IgD-negative memory B cell (primary cell): Measurements from ENCODE around the gene SNRPA. TPM values are rescaled to one million over a fixed set of nuclear protein-coding genes. Genes with fewer than 3 reads are reported as not detected.

ENCODE experiments used
- H3K27ac Mint-ChIP-seq, 3 donors: one replicate each; pipeline ENCODE4 v1.8.0; 2020 to 2022; ENCODE audit warnings: mild to moderate bottlenecking in 3 of 3, mixed read lengths in 3 of 3, moderate library complexity in 1 of 3
- H3K27me3 Mint-ChIP-seq: one replicate; pipeline ENCODE4 v1.8.0; 2021; ENCODE audit warnings: mixed read lengths
- H3K36me3 Mint-ChIP-seq: one replicate; pipeline ENCODE4 v1.8.0; 2020; ENCODE audit warnings: mild to moderate bottlenecking, mixed read lengths
- H3K4me1 Mint-ChIP-seq, 3 donors: one replicate each; pipeline ENCODE4 v1.8.0; 2020 to 2022; ENCODE audit warnings: mixed read lengths in 3 of 3, mild to moderate bottlenecking in 1 of 3
- H3K4me3 Mint-ChIP-seq, 4 donors: one replicate each; pipeline ENCODE4 v1.8.0; 2020 to 2022; ENCODE audit warnings: mild to moderate bottlenecking in 4 of 4, mixed read lengths in 4 of 4, moderate library complexity in 3 of 4
- H3K9me3 Mint-ChIP-seq, 3 donors: one replicate each; pipeline ENCODE4 v1.8.0; 2020 to 2021; ENCODE audit warnings: mixed read lengths in 3 of 3, mild to moderate bottlenecking in 1 of 3
- polyA plus RNA-seq: library from polyadenylated mRNA; unstranded; fragments of 300-500 nt; fragmentation: Illumina TruSeq; gene quantifications from one replicate; pipeline ENCODE4 v1.2.3, GENCODE V29; 2021

The SNRPA gene
- polyA plus RNA-seq, 1 donor from 2014 or later, result 96.4 TPM

DNA sequence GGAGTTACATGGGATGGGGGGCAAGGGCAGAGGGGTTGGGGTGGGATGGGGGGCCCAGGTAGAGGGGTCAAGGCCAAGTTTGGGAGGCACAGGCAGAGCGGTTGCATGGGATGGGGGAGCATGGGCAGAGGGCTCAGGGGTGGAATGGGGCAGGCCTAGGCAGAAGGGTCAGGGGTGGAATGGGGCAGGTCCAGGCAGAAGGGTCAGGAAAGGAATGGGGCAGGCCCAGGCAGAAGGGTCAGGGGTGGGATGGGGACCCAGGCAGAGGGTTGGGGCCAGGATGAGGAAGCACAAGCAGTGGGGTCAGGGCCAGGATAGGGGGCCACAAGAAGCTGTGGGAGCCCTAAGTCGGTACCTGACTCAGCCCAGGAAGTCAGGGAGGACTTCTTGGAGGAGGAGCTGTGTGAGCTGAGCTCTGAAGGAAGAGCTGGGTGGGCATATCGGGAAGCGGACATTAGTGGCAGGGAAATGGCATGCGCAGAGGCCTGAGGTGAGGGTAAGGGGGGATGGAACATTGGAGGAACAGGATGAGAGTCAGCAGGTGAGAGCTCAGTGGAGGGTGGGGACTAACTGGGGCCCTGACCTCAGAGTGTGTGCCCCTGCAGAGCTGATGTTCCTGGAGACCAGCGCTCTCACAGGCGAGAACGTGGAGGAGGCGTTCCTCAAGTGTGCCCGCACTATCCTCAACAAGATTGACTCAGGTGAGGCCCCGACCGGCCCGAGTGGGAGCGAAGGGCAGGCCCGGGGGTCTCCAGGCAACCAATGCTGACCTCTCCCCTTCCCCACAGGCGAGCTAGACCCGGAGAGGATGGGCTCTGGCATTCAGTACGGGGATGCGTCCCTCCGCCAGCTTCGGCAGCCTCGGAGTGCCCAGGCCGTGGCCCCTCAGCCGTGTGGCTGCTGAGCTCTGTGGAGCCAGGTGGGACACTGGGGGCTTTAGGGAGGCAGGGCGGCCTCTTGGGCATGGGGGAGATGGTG lies 35.3 kb downstream of the SNRPA start:
- Mint-ChIP-seq H3K4me1 (peaks cover 0 to 9% (median 8%) of the 10 kb centered on the region in 3 donors), H3K27ac (peak overlapping the region in 1 of 3 donors; percentile 59), H3K36me3 (peaks cover 5% of the 10 kb centered on the region), H3K4me3 (peak overlapping the region in 1 of 4 donors; percentile 54), H3K27me3 (no peaks in the 10 kb centered on the region), H3K9me3 (no peaks in the 10 kb centered on the region)

DNA sequence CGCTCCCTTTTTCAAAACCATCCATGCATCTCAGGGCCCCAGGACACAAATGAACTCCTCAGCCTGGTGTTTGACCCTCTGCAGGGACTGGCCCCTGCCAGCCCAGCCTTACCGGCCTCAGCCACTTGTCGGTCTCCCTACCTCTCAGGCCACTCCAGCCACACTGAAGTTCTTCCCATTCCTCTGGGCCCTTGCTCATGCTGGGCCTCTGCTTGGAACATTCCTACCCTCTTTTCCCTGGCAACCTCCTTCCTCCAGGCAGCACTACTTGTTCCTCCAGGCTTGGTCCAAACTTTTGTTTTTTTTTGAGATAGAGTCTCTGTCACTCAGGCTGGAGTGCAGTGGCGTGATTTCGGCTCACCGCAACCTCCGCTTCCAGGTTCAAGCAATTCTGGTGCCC lies 40.3 kb downstream of the SNRPA start:
- Mint-ChIP-seq H3K4me1 (peaks cover 6 to 13% (median 11%) of the 10 kb centered on the region in 3 donors), H3K9me3 (no peaks in the 10 kb centered on the region), H3K27ac (peak overlapping the region in 2 of 3 donors; percentile 54 to 70), H3K36me3 (peaks cover 3% of the 10 kb centered on the region), H3K4me3 (peak overlapping the region in 1 of 4 donors; percentile 17), H3K27me3 (no peaks in the 10 kb centered on the region)

DNA sequence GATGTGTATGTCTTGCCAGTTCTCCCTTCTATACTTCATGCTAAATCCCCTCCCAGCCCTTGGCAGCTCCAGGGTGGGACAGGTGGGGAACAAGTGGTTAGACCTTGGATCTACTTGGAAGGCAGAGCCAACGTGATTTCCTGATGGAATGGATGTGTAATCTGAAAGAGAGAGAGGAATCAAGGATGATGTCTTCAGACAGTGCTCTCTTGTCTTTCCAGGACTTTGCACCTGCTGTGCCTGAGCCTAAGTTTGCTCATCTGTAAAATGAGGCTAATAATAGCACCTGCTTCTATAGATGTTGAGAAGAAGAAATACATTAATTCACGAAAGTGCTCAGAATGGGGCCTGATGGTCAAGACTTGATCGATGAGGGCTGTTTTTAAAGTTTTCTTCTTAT lies 41.0 kb downstream of the SNRPA start:
- Mint-ChIP-seq H3K36me3 (peaks cover 3% of the 10 kb centered on the region), H3K27me3 (no peaks in the 10 kb centered on the region), H3K4me3 (peak overlapping the region in 2 of 4 donors; percentile 4 to 5), H3K4me1 (peaks cover 6 to 14% (median 13%) of the 10 kb centered on the region in 3 donors), H3K9me3 (no peaks in the 10 kb centered on the region), H3K27ac (peak overlapping the region in 2 of 3 donors; percentile 14 to 36)

DNA sequence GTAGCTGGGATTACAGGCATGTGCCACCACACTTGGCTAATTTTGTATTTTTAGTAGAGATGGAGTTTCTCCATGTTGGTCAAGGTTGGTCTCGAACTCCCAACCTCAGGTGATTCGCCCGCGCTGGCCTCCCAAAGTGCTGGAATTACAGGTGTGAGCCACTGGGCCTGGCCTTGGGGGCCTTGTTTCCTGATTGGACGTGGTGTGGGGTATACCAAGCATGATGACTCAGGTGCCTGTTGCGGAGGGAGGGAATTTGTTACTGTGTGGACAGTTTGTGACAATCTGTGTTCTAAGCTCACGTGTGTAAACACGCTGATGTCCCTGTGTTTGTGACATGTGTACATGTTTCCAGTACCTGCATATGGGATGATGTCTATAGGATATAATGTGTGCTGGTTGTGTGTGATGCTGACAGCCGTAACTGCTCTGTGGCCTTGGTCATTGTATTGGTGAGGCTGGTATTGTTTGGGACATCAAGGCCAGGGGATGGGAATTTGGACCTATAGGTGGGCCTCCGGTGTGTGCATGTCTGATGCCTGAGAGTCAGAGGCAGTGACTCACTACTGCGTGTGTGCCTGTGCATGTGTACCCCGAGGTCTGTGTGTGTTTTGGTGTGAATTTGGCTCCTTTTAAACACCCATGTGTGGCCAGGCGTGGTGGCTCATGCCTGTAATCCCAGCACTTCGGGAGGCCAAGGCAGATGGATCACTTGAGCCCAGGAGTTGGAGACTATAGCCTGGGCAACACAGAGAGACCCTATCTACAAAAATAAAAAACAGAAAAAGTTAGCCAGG lies 46.4 kb downstream of the SNRPA start:
- Mint-ChIP-seq H3K27ac (peak overlapping the region; percentile 97 to 100 (median 99)), H3K36me3 (peaks cover 10% of the 10 kb centered on the region), H3K9me3 (no peaks in the 10 kb centered on the region), H3K4me1 (peaks cover 10 to 32% (median 20%) of the 10 kb centered on the region in 3 donors), H3K27me3 (no peaks in the 10 kb centered on the region), H3K4me3 (peak overlapping the region; percentile 89 to 99 (median 96))

DNA sequence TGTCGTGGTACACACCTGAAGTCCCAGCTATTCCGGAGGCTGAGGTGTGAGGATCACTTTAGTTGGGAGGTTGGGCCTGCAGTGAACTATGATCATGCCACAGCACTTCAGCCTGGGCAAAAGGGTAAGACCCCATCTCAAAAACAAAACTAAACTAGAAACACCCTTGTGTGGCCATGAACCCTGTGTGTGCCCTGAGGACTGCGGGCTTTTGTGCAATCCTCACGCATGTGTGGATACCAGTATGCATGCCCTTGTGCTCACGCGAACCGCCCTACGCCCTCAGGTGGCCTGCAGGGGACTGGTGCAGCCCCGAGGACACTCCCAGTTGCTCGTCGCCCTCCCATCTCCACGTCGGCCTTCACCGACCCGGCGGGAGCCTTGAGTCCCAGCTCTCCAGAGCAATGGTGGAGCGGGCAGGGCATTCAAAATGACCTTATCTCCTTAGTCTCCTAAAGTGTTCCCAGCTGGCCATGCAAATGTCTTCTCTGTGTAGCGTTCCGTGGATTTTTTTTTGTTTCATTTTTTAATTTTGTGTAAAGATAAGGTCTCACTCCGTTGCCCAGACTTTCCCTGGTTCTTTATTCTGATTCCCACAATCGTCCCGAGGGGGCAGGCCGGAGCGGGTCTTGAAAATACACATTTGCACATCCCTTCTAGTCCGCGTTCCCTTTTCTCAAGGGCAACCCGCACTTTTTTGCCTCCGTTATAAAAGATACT lies 47.1 kb downstream of the SNRPA start:
- no peaks in the 10 kb centered on the region for H3K27me3 Mint-ChIP-seq
- peaks cover 15 to 39% (median 26%) of the 10 kb centered on the region in 3 donors for H3K4me1 Mint-ChIP-seq
- H3K4me3 Mint-ChIP-seq, result peak overlapping the region; percentile 93 to 100 (median 98)
- peak overlapping the region; percentile 97 to 100 (median 99) for H3K27ac Mint-ChIP-seq
- no peaks in the 10 kb centered on the region for H3K9me3 Mint-ChIP-seq
- peaks cover 9% of the 10 kb centered on the region for H3K36me3 Mint-ChIP-seq

DNA sequence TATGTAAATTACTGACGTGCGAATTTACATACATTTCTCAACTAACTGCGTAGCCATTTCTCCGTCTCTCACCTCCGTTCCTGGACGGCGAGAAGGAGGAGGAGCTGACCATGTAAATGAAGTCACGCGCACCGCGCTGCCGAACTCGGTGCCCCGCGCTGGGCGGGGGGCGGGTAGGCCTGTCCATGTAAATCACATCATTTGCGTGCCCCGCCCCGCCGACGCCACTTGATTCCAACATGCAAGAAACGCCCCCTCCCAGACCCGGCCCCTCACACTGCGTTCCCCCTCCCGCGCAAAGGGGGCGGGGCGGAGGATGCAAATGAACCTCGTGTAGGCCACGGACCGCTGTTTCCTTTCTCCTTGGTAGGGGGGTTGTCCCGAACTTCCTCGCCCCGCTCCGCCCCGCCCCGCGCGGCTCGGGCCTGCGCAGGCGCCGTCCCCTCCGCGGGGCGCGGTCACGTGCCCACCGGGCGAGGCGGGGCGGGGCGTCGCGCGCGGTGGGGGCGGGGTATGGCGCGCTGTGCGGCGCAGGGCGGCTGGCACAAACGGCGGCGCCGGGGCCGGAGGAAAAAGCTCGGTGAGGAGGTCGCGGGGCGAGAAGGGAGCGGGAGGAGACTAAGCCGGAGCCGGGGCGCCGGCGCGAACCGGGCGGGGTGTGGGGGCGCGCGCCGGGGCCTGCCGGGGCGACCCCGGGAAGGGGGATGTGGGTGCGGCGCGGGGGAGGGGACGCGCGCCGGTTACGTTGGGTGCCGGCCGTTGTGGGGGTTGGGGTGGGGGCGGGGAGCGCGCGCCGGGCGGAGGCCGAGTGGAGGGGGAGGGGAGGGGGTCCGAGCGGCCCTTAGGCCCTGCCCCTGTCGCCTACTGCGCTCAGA lies 47.9 kb downstream of the SNRPA start, which contains the start of gene EGLN2:
Gene EGLN2, plus strand, starts transcription at position 509 of the 875 bp plus-strand sequence. CDS start 1,382 bp downstream, outside the sequence.
- Mint-ChIP-seq H3K27ac (peak within 1 kb of the TSS; percentile 97 to 100 (median 99)), H3K4me1 (peaks cover 19 to 47% (median 33%) of the 10 kb centered on the region in 3 donors), H3K27me3 (no peaks in the 10 kb centered on the region), H3K36me3 (peaks cover 8% of the 10 kb centered on the region), H3K9me3 (no peaks in the 10 kb centered on the region), H3K4me3 (peak within 1 kb of the TSS; percentile 93 to 100 (median 98))

DNA sequence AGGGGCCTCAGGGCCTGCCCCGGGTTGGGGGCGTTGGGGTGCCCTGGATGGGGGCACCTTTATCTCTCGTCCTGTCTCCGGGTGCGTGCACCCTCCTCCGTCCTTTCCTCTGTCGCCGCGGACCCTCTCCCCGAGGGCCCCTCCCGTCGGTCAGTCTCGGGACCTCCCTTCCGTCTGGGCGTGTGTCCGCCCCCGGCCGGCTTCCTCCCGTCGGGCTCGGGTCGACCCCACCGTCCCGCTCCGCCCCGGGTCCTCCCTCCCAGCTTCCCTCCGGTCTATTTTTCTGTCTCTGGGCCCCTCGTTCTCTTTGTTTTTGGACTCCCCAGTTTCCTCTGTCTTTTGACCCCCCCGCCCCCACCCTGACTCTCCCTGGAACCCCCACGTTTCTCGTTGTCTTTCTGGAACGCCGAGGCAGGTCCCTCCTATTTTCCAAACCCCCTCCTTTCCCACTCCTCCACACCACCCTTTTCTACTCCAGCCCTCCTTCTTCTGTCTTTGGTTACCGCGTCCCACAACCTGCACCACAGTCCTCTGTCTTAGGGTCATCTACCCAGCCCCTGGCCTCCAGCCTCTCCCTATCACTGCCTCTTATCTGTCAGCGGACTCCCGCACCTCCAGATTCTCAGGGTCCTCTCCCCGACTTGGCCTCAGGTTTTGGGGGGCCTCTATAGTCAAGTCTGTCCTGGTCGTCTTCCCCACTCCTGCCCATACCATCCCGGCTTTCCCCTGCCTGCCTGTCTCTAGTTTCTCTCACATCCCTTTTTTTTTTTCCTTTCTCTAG lies 48.7 kb downstream of the SNRPA start:
- Mint-ChIP-seq H3K9me3 (no peaks in the 10 kb centered on the region), H3K36me3 (peaks cover 11% of the 10 kb centered on the region), H3K27ac (peak overlapping the region; percentile 83 to 95 (median 86)), H3K4me1 (peaks cover 24 to 55% (median 41%) of the 10 kb centered on the region in 3 donors), H3K27me3 (no peaks in the 10 kb centered on the region), H3K4me3 (peak overlapping the region; percentile 88 to 97 (median 94))

DNA sequence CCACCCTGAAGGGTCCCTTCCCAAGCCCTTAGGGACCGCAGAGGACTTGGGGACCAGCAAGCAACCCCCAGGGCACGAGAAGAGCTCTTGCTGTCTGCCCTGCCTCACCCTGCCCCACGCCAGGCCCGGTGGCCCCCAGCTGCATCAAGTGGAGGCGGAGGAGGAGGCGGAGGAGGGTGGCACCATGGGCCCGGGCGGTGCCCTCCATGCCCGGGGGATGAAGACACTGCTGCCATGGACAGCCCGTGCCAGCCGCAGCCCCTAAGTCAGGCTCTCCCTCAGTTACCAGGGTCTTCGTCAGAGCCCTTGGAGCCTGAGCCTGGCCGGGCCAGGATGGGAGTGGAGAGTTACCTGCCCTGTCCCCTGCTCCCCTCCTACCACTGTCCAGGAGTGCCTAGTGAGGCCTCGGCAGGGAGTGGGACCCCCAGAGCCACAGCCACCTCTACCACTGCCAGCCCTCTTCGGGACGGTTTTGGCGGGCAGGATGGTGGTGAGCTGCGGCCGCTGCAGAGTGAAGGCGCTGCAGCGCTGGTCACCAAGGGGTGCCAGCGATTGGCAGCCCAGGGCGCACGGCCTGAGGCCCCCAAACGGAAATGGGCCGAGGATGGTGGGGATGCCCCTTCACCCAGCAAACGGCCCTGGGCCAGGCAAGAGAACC lies 49.5 kb downstream of the SNRPA start:
- Mint-ChIP-seq H3K4me3 (peak overlapping the region; percentile 88 to 97 (median 94)), H3K27ac (peak overlapping the region; percentile 83 to 95 (median 86)), H3K36me3 (peaks cover 11% of the 10 kb centered on the region), H3K4me1 (peaks cover 28 to 61% (median 44%) of the 10 kb centered on the region in 3 donors), H3K9me3 (no peaks in the 10 kb centered on the region), H3K27me3 (no peaks in the 10 kb centered on the region)

DNA sequence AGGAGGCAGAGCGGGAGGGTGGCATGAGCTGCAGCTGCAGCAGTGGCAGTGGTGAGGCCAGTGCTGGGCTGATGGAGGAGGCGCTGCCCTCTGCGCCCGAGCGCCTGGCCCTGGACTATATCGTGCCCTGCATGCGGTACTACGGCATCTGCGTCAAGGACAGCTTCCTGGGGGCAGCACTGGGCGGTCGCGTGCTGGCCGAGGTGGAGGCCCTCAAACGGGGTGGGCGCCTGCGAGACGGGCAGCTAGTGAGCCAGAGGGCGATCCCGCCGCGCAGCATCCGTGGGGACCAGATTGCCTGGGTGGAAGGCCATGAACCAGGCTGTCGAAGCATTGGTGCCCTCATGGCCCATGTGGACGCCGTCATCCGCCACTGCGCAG lies 50.0 kb downstream of the SNRPA start:
- peak overlapping the region in 2 of 3 donors; percentile 90 to 95 for H3K27ac Mint-ChIP-seq
- no peaks in the 10 kb centered on the region for H3K27me3 Mint-ChIP-seq
- H3K4me3 Mint-ChIP-seq, result peak overlapping the region; percentile 76 to 94 (median 83)
- no peaks in the 10 kb centered on the region for H3K9me3 Mint-ChIP-seq
- H3K4me1 Mint-ChIP-seq, result peaks cover 28 to 64% (median 49%) of the 10 kb centered on the region in 3 donors
- peaks cover 11% of the 10 kb centered on the region for H3K36me3 Mint-ChIP-seq

DNA sequence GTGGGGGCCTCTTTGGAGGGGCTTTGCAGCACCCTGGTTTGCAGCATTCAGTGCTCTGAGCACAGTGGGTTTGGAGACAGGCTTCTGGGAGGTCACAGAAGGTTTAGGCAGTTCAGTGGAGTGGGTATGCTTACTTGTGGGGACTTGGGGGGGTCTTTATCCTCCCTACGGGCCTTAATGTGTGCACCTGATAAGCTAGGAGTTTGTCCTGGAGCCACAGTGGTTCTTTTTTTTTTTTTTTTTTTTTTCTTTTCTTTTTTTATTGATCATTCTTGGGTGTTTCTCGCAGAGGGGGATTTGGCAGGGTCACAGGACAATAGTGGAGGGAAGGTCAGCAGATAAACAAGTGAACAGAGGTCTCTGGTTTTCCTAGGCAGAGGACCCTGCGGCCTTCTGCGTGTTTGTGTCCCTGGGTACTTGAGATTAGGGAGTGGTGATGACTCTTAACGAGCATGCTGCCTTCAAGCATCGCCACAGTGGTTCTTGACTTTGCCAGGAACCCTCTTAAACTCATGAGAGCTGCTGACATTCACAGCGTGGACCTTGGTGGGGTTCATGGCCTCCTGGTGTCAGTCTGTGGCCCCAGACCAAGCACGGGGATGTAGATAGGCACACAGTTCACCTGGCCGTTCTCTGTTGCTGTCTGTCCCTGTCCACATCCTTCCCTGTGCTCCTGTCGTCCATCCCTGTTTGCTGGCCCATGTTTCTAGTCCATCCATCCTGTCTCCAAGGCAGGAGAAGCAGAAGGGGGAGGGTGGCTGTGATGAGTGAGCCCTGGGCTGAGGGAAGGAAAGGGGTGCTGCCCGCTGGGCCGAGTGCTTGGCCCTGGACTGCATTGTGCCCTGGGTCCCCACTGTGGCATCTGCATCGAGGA lies 50.7 kb downstream of the SNRPA start:
- peaks cover 29 to 66% (median 54%) of the 10 kb centered on the region in 3 donors for H3K4me1 Mint-ChIP-seq
- no peaks in the 10 kb centered on the region for H3K9me3 Mint-ChIP-seq
- peak overlapping the region; percentile 76 to 94 (median 88) for H3K4me3 Mint-ChIP-seq
- H3K27me3 Mint-ChIP-seq, result no peaks in the 10 kb centered on the region
- peaks cover 11% of the 10 kb centered on the region for H3K36me3 Mint-ChIP-seq
- peak overlapping the region; percentile 14 to 90 (median 63) for H3K27ac Mint-ChIP-seq

DNA sequence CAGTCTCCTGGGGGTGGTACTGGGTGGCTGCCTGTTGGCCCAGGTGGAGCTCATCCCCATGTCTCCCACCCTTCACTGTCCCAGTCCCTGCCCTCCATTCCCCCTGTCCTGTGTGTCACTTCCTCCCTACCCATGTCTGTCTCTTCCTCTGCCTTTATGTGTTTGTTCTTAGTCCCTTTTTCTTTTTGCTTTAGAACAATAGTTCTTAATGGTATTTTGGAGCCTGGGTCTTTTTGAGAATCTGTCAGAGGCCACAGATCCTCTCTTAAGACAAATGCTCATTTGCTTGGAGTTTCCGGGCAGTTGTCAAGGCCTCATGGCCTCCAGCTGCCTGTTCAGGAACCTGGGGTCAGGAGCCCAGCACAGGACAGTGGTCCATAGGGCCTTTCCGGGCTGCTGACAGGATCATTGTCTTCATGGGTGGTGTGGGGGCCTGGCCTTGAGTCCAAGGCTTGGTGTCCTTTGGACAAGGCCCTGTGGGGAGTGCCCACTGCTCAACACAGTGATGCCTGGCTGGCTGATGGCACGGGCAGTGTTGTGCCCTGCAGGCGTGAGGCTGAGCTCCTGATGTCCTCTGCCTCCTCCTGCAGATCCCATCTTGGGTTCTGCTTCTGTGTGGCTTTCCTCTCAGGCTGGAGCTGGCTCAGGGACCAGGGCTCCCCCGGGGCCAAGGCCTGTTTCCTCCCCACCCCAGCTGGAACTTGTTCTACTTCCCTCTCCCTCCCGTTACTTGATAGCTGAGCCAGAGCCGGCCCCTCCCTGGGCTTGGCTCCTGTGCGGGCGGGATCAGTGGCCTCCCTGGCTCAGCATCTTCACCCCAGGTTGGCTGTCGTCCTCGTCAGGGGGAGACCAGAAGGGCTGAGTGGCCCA lies 51.5 kb downstream of the SNRPA start:
- peaks cover 35 to 67% (median 59%) of the 10 kb centered on the region in 3 donors for H3K4me1 Mint-ChIP-seq
- no peaks in the 10 kb centered on the region for H3K9me3 Mint-ChIP-seq
- peak overlapping the region; percentile 71 to 94 (median 82) for H3K4me3 Mint-ChIP-seq
- no peaks in the 10 kb centered on the region for H3K27me3 Mint-ChIP-seq
- H3K36me3 Mint-ChIP-seq, result peaks cover 11% of the 10 kb centered on the region
- peak overlapping the region; percentile 90 to 98 (median 95) for H3K27ac Mint-ChIP-seq
